Testis (tissue), 2 donors: ENCODE data around the gene CENPH.

Experiments
- CTCF ChIP-seq, 3 experiments: fragments of 450-650 bp in 2 of 3; fragments of 200-600 bp in 1 of 3; sonication (generic) in 1 of 3; IDR thresholded peaks; one replicate each; pipeline ENCODE4 v1.5.1; 2016 to 2019; ENCODE audit warnings: antibody characterized with exemption in 3 of 3, mild to moderate bottlenecking in 2 of 3, moderate library complexity in 1 of 3
- POLR2A ChIP-seq: fragments of 450-650 bp; IDR thresholded peaks from one replicate; pipeline ENCODE4 v1.6.1; 2017; ENCODE audit warnings: antibody characterized with exemption, mild to moderate bottlenecking, moderate library complexity

GRCh38 chr5:69209602-69210001 lies 20.2 kb downstream of the CENPH start:
- TF ChIP-seq CTCF (IDR thresholded peaks at IDR 0.05) (no peak), POLR2A (no peak)
